Fibroblast of lung (primary cell): ENCODE data around the gene CCDC182. TPM values are rescaled to one million over a fixed set of nuclear protein-coding genes. Genes with fewer than 3 reads are reported as not detected.

ENCODE experiments used
- DNase-seq, 2 donors: peaks; one replicate each; pipeline versions ENCODE4 v3.0.0 to v3.0.0-alpha.2; 2010; ENCODE audit warnings: low read depth in 2 of 2
- H2AFZ ChIP-seq: 2 replicates; pipeline ENCODE4 v1.5.1; 2012; ENCODE audit warnings: low read length, control low read depth, inconsistent platforms
- H3K27ac ChIP-seq: 2 replicates; pipeline ENCODE4 v1.5.1; 2011; ENCODE audit warnings: low read length, control low read depth; ENCODE audit not compliant: insufficient read depth
- H3K27me3 ChIP-seq: 2 replicates; pipeline ENCODE4 v1.5.1; 2011; ENCODE audit warnings: mild to moderate bottlenecking, low read length; ENCODE audit not compliant: control insufficient read depth, insufficient read depth
- H3K36me3 ChIP-seq: 2 replicates; pipeline ENCODE4 v1.5.1; 2011; ENCODE audit warnings: low read length; ENCODE audit not compliant: control insufficient read depth, insufficient read depth
- H3K4me1 ChIP-seq: 2 replicates; pipeline ENCODE4 v1.5.1; 2011; ENCODE audit warnings: low read length; ENCODE audit not compliant: control insufficient read depth, insufficient read depth; ENCODE audit errors: extremely low read depth
- H3K4me2 ChIP-seq: 2 replicates; pipeline ENCODE4 v1.5.1; 2011; ENCODE audit warnings: low read length, control low read depth; ENCODE audit not compliant: insufficient read depth; ENCODE audit errors: extremely low read depth
- H3K4me3 ChIP-seq, 4 experiments: fragments of 200-600 bp in 1 of 4; sonication (generic) in 1 of 4; replicated peaks in 1 of 4; 2 replicates each; pipeline ENCODE4 v1.5.1; 2011 to 2016; ENCODE audit warnings: low read length in 4 of 4, low read depth in 3 of 4, mild to moderate bottlenecking in 3 of 4, control low read depth in 2 of 4, inconsistent platforms in 1 of 4, mixed read lengths in 1 of 4; ENCODE audit not compliant: insufficient read depth in 1 of 4; ENCODE audit errors: control extremely low read depth in 1 of 4
- H3K79me2 ChIP-seq: 2 replicates; pipeline ENCODE4 v1.5.1; 2012; ENCODE audit warnings: mild to moderate bottlenecking, low read length, inconsistent platforms; ENCODE audit not compliant: control insufficient read depth, insufficient read depth
- H3K9ac ChIP-seq: 2 replicates; pipeline ENCODE4 v1.5.1; 2011; ENCODE audit warnings: mild to moderate bottlenecking, low read length, control low read depth; ENCODE audit not compliant: insufficient read depth
- H3K9me3 ChIP-seq: 2 replicates; pipeline ENCODE4 v1.5.1; 2012; ENCODE audit warnings: low read depth, low read length; ENCODE audit not compliant: control insufficient read depth, insufficient read depth
- H4K20me1 ChIP-seq: 2 replicates; pipeline ENCODE4 v1.5.1; 2011; ENCODE audit warnings: low read length; ENCODE audit not compliant: control insufficient read depth, insufficient read depth; ENCODE audit errors: extremely low read depth
- CTCF ChIP-seq, 2 donors: IDR thresholded peaks in 1 of 2; conservative IDR thresholded peaks in 1 of 2; 1 replicate in 1 of 2; 2 replicates in 1 of 2; pipeline ENCODE4 v1.5.1; 2011 to 2012; ENCODE audit warnings: low read length in 2 of 2, control low read depth in 1 of 2, inconsistent platforms in 1 of 2, low read depth in 1 of 2, mild to moderate bottlenecking in 1 of 2
- EZH2 ChIP-seq: IDR thresholded peaks from 2 replicates; pipeline ENCODE4 v1.5.1; 2012; ENCODE audit warnings: low read length, control low read depth, mild to moderate bottlenecking; ENCODE audit errors: missing control alignments
- polyA plus RNA-seq, 2 donors: library from polyadenylated mRNA; depleted of rRNA in 1 of 2; stranded (reverse) in 1 of 2; unstranded in 1 of 2; fragments of >200 nt; gene quantifications; 2 replicates each; pipeline ENCODE4 v1.2.1, GENCODE V29; 2011 to 2012; ENCODE audit warnings: missing spikeins in 1 of 2
- total RNA-seq: library from RNA; depleted of rRNA; stranded (reverse); fragments of >200 nt; gene quantifications from 2 replicates; pipeline ENCODE4 v1.2.1, GENCODE V29; 2014

Gene CCDC182
- total and polyA plus RNA-seq, 2 donors (not counting 1 experiment from before 2014, with no cell fraction given), result not detected

GRCh38 chr17:57735230-57735629 is 9.9 kb downstream of the CCDC182 start:
- H2AFZ ChIP-seq, result no peak overlapping the region
- H3K4me2 ChIP-seq, result no peak overlapping the region
- TF ChIP-seq EZH2 (no peak), CTCF (conservative IDR thresholded peaks at IDR 0.05 in 1 of 2, IDR thresholded peaks at IDR 0.05 in 1 of 2; ENCODE audit: low read depth in 1 of 2, low read length in 2 of 2) (no peak)
- no peaks in the 10 kb centered on the region for H3K9me3 ChIP-seq
- no peaks in the 10 kb centered on the region for H3K79me2 ChIP-seq
- no peaks in the 10 kb centered on the region for H3K36me3 ChIP-seq
- H4K20me1 ChIP-seq, result no peaks in the 10 kb centered on the region
- no peak overlapping the region for H3K4me3 ChIP-seq
- H3K27me3 ChIP-seq, result no peaks in the 10 kb centered on the region
- H3K4me1 ChIP-seq, result no peaks in the 10 kb centered on the region
- DNase-seq, result no peak
- no peak overlapping the region for H3K27ac ChIP-seq
- H3K9ac ChIP-seq, result no peak overlapping the region

- Histone ChIP-seq H3K4me1 (no peaks in the 10 kb centered on the region), H3K36me3 (no peaks in the 10 kb centered on the region), H3K79me2 (no peaks in the 10 kb centered on the region), H3K27ac (no peak overlapping the region), H2AFZ (no peak overlapping the region), H3K4me3 (no peak overlapping the region), H3K4me2 (no peak overlapping the region), H3K27me3 (no peaks in the 10 kb centered on the region), H3K9ac (no peak overlapping the region), H4K20me1 (no peaks in the 10 kb centered on the region), H3K9me3 (no peaks in the 10 kb centered on the region)
- TF ChIP-seq EZH2, result no peak
- TF ChIP-seq CTCF (conservative IDR thresholded peaks at IDR 0.05 in 1 of 2, IDR thresholded peaks at IDR 0.05 in 1 of 2; ENCODE audit: low read depth in 1 of 2, low read length in 2 of 2), result no peak
- DNase-seq, result no peak
Observed at GRCh38 chr17:57733085-57733484, 12.0 kb downstream of the CCDC182 start.

GRCh38 chr17:57732062-57732461 is 13.0 kb downstream of the CCDC182 start:
- Histone ChIP-seq H3K27ac (no peak overlapping the region), H3K36me3 (no peaks in the 10 kb centered on the region), H3K27me3 (no peaks in the 10 kb centered on the region), H4K20me1 (no peaks in the 10 kb centered on the region), H3K4me2 (no peak overlapping the region), H3K79me2 (no peaks in the 10 kb centered on the region), H3K4me3 (no peak overlapping the region), H3K4me1 (no peaks in the 10 kb centered on the region), H3K9me3 (no peaks in the 10 kb centered on the region), H2AFZ (no peak overlapping the region), H3K9ac (no peak overlapping the region)
- DNase-seq, result no peak
- TF ChIP-seq EZH2, result no peak
- no peak for TF ChIP-seq CTCF (conservative IDR thresholded peaks at IDR 0.05 in 1 of 2, IDR thresholded peaks at IDR 0.05 in 1 of 2; ENCODE audit: low read depth in 1 of 2, low read length in 2 of 2)
